CD4-positive, alpha-beta T cell treated with Interleukin-17A for 1 hour (primary cell): ENCODE data around the gene WDR33.
A peak's percentile ranks its signal among the peaks of the same experiment; 100 is the strongest.

Source experiments
- DNase-seq: peaks from one replicate; pipeline ENCODE4 v3.0.0-alpha.2; 2020

WDR33 gene

GRCh38 chr2:127759931-127760330 lies 51.0 kb downstream of the WDR33 start:
- no peak for DNase-seq

DNA sequence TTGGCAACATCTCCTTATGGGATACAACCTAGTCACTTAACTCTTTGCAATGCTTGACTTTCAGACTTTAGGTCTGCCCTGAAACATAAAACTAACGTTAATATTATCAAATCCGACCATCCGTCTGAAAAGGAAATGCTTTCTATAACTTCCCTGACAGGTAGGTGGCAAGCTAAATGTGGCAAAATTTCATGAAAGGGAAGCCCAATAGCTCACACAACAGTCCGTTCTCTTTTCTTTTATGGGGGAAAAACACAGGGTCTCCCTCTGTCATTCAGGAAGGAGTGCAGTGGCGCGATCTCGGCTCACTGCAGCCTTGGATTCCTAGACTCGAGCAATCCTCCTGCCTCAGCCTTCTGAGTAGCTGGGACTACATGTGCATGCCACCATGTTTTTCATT lies 56.8 kb downstream of the WDR33 start:
- no peak for DNase-seq

GRCh38 chr2:127753374-127753773 lies 57.6 kb downstream of the WDR33 start:
- DNase-seq: no peak

- peak; percentile 1 for DNase-seq
Measured at GRCh38 chr2:127749537-127749936, 61.4 kb downstream of the WDR33 start.

DNA sequence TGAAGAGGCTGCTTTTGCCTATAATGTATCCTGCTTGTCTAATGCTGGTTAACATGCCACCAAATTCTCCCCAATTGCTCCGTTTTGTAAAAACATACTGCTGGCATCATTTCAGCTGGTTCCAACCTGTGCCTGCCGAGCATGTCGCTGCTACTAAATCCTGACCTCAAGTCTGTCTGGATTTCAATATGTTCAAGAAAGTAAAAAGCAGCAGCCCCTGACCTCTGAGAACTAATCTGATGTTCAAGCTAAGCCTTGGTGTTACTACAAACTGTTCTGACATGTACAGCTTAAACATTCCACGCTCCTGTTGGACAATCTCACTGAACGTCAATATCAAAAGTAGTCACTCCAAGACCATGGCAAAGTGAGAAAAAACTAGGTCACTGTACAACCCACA lies 63.4 kb downstream of the WDR33 start:
- DNase-seq: no peak

DNA sequence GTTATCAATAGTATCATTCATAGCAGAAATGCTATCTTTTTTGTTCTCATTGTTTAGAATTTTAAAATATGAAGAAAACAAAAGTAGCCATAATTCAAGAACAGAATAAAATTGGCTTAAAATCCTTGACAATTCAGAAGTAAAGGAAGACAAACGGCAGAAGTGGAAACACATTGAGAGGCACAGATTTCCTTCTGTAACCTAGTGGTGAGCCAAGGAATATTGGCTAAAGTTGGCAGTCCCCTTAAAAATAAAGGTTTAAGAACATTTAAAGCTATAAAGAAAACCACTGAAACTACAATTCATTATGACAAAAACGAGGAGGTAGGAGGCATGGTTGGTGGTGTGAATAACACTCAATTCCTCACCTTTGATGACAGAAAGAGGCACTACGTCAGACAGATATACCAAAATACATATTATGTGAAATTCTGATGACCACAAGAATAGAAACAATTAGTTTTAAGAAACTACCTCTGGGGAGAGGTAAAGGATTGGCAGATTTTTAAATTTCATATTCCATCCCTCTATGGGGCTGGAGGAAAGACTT lies 67.4 kb downstream of the WDR33 start:
- no peak for DNase-seq

DNA sequence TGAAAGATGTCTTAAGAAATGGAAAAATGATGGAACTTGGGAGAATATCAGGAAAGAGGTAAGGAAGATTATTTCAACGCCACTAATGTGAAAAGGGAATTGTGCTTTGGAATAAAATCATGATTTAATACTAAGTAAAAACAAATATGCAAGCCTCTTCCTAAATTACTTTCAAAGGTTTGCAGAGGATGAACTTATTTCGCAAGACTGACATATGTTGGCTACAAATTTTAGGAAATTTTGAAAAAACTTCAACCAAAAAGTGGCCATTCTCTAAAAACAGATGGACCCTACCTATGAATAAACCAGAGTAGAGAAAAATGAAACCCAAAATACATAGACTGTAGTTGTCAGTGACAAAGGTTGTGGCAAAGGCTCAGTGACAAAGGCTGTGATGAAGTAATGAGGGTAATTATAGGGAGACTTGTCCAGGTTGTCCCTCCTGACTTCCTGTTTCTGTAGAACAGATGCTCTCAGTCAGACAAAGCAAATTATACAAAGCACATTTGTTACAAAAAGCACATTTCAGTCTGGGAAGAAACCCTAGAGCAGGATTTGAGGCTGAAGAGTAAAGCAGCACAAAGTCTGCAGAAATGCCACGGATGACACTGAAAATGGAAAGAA lies 70.2 kb downstream of the WDR33 start:
- no peak for DNase-seq

DNA sequence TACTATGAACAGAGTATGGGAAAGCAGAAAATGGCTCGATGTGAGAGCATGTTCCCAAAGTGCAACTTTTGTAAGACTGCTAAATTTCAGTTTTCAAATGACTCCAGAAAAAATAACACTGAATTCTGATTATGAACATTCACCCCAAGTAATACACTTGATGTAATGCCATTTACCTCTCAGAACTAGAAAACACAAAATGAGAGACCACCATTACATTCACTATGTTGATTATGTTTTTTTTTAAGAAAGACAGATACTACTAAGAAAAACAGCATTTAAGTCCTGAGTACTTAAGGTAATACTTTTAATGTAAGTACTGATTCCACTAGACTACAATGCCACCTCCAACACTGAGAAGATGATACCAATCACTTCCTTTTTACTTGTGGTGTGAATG lies 71.2 kb downstream of the WDR33 start:
- DNase-seq: no peak

GRCh38 chr2:127737892-127738291 lies 73.1 kb downstream of the WDR33 start:
- DNase-seq: no peak

DNA sequence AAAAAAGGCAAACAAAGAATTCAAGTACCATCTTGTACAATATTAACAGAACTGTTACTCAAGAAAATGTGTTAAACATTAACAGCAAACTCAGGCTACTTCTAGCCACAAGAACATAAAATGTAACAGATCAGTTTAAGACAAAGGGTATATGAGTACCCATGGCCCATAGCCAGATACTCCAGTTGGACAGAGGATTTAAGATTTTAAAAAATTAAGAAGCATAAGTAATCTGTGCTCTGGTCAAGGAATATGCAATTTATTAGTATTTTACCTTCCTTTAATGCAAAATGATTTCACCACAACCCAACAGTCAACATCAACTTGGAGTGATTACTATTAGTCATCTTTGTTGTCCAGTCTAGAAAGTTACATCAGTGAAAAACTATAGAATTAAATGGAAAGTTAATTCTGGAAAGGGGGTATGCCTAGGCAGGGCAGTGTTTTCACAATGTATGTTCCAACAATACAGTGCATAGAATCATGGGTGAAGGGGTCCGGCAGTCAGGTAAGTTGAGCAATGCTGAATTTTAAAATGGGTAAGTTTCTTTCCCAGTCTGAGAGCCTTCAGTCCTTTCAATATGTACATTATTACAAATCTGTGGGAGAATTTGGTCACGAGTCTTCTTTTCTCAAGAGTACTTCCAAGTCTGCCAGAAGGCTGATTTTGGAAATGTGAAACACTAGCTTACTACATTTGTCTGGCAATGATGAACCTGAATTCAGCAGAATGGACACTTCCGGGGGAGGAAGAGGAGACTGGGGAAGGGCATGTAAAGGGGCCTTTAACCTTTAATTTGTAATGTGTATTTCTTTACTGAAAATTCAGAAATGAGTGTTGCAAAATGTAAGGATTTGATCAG lies 75.2 kb downstream of the WDR33 start:
- no peak for DNase-seq

DNA sequence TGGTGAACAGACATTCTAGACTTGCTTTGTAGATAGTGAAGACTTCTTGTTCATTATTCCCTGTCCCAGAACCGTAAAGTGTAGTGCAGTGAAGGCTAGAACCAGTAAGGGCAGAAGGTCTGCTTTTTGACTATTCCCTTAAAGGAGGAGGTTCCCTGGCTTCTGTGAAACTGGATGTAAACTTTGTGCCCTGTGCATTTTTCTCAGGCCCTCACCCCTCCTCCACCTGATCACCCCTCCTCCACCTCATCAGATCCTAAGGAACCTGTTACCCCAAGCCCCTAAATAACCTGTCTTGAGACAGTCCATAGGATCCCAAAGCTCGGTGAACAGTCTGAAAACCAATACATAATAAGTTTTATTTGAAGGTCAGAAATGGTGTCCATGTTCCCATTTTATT lies 75.9 kb downstream of the WDR33 start:
- no peak for DNase-seq

DNA sequence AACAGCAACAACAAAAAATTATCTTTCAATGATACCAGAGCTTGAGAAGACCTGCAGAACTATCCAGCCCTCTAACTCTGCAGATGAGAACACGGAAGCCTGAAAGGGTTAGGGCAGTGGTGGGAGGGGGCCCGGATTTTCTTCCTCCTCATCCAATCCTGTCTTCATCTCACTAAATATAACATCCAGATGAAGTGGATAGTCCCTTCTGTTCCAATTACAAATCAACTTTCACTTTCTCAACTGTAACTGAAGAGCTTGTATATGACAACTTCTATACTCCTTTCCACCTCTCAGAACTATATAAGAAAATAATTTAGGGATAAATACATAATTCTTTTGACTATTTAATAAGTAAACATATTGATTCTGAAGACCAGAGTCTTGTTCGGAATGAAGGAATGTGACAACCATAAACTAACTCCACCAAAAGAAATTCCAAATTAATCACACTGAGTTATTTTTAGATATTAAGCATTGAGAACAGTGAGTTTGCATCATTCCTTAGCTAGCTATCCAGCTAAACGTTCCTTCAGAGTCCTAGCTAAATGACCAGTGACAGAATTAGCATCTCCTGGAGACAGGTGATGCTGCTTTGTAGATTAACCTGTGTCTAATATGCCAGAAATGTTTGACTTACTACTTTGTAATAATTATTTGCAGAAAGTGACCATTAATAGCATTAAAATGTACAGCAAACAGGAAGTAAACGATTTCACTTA lies 77.0 kb downstream of the WDR33 start:
- DNase-seq: no peak

DNA sequence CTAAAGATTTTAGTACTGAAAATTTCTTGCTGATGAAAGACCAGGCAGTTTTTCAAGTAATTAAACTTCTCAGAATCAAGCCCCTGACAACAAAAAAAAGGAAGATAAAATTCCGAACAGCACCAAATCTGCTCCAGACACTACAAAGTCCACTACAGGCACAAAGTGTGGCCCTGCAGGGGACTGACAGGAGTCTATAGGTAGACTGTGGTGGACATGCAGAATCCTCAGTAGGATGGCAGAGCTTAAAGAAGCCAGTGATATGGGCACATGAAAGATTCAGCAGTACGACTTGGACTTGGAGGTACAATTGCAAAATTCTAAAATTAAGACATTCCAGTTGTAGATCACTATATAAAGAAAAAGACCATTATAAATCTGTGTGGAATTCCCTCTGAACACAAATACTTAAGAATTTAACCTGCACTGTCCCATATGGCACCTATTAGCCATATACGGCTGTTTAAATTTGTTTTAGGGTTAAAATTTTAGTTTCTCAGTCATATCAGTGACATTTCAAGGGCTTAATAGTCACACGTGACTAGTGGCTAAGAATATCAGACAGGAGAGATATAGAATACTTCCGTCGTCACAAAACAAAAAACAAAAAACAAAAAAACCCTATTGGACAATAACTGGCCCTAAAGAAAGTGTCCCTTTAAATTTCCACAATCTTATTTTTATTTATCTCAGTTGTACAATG lies 77.7 kb downstream of the WDR33 start:
- no peak for DNase-seq

DNA sequence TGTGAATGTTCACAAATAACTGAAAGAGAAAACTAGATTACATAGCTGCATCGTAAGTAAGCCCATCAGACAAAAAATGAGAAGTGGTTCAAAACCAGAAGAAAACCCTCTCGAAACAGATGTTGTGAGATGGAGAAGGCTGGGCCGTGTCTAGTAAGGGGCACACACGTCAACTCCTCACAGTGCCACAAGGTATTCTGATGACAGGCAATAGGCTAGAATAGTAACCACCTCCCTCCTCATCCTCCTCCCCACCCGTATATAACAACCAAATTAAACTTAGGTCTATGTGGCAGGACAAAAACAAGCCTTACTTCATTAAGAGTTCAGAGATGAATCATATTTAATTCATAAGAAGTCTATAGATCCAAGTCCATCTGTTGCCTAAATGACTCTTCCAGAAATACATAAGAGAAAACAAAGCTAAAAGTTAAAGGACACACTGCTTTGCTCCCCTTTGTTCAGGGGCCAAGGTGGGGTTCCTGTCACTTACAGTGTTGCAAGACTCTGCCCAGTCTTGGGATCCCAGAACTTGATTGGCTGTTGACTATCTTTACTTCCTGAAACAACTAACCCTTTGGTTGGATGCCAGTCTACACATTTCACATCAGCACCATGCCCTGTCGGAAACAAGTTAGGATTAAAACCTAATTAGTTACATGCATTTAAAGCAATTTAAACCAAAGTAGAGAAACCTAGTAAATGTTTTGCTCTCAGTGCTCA lies 84.7 kb downstream of the WDR33 start:
- DNase-seq: no peak

DNA sequence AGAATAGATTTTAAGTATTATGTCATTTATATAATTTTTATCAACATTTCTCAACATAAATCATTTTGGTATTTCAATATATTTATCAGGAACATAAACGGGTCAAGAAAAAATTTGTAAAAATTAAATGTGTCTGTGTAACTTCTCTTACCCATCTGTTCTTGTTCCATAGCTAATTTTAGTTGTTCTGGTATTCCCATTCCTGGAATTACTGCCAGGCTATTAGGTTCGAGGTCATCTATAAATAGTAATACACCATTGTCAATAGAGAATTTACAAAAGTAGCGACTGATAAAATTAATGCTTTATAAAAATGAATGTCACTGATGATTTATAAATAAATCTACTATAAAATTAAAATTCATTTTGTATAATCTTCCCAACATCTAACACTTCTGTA lies 88.2 kb downstream of the WDR33 start:
- DNase-seq: no peak

DNA sequence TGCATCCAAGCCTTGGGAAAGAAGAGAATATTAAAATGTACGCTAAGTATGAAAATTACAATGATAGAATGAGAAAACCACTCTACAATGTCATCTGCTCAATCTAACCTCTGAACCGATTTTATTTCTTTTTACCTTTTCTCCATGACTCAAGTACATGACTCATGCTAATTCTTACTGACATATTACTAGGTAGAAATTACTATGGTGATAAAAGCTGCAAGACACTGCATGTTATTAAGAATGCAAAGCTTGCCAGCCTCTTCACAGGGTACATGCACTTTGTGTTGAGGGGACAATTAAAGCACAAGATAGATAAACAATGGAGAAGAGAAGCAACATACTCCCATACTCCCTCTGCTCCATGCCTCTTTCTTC lies 89.0 kb downstream of the WDR33 start:
- DNase-seq: no peak

DNA sequence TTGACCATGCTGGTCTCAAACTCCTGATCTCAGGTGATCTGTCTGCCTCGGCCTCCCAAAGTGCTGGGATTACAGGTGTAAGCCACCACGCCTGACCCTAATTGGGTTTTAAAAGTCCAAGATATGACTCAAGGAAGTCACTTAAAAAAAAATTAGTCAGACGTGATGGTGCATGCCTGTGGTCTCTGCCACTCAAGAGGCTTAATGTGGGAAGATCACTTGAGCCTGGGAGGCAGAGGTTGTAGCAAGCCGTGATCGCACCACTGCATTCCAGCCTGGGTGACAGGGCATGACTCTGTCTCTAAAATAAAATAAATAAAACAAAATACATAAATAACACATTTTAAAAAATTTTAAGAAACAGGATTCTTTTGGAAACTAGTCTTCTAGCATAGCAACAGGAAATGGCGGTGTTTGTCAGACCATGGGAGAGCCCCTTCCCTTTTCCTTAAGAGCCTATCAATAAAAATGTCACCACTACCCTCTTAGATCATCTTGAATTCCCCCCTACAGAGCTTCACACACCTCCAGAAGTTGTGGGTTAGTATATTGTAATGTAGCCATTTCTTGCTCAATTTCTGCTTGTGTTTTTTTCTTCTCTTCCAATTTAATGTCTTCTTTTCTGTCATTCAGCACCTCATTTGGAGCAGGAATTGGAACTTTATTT lies 89.5 kb downstream of the WDR33 start:
- DNase-seq: no peak

- no peak for DNase-seq
Measured at GRCh38 chr2:127719301-127720218, 91.4 kb downstream of the WDR33 start.

DNA sequence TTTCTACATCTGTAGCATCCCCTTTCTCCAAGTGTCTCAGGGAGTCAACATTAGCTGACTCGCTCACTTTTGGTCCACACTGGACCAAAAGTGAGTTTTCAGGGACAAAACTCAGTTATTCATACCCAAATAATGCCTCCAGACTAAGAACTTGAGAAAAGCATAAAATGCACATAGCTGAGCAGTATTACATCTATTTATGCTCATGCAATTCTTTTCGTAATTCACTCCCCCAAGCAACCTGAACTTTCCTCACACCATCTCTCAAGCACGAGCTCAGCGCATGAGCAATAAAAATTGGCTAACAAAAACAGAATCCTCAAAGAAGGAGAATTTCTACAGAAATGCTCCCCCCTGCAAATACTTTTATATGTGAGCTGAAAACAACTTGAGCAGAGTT lies 92.7 kb downstream of the WDR33 start:
- no peak for DNase-seq

GRCh38 chr2:127715778-127716449 lies 95.1 kb downstream of the WDR33 start:
- no peak for DNase-seq
